ENCODE results near the gene COL27A1. TPM values are rescaled to one million over a fixed set of nuclear protein-coding genes. Genes with fewer than 3 reads are reported as not detected.

The COL27A1 gene
- total RNA-seq, 1 experiment from 2014 or later, result 37.0 TPM

- BruUV-seq (replicated peaks), result no TSS peak
- Histone ChIP-seq H3K4me1 (ENCODE audit: insufficient read depth, low read length, poor library complexity, severe bottlenecking) (no peaks in the 10 kb centered on the region), H3K27ac (ENCODE audit: low read depth, low read length, poor library complexity, severe bottlenecking) (no peak overlapping the region), H3K36me3 (ENCODE audit: insufficient read depth, low read length, poor library complexity, severe bottlenecking) (no peaks in the 10 kb centered on the region), H3K9me3 (ENCODE audit: low read depth, low read length, poor library complexity, severe bottlenecking) (no peaks in the 10 kb centered on the region), H3K4me3 (ENCODE audit: low read depth, low read length, poor library complexity, severe bottlenecking) (no peak overlapping the region), H3K27me3 (replicated peaks; ENCODE audit: insufficient read depth, low read depth, low read length, poor library complexity) (no peaks in the 10 kb centered on the region)
- intact Hi-C loops (cut with micrococcal nuclease; ENCODE audit: unreplicated experiment), result no loop called here
- ChIA-PET CTCF (no interaction called here), POLR2A (ENCODE audit: low non-redundant PET) (no interaction called here)
- TF ChIP-seq EZH2 (IDR thresholded peaks at IDR 0.05; ENCODE audit: borderline replicate concordance, low read depth, low read length, poor library complexity, severe bottlenecking), result no peak
- no peak for TF ChIP-seq CTCF (conservative IDR thresholded peaks at IDR 0.05; ENCODE audit: low read depth, low read length)
- no peak for DNase-seq (ENCODE audit: low spot score)
These were observed 66.5 kb downstream of the COL27A1 start for GRCh38 chr9:114221706-114222465.

GRCh38 chr9:114223564-114224246 is 68.4 kb downstream of the COL27A1 start:
- Histone ChIP-seq H3K27ac (ENCODE audit: low read depth, low read length, poor library complexity, severe bottlenecking) (no peak overlapping the region), H3K27me3 (replicated peaks; ENCODE audit: insufficient read depth, low read depth, low read length, poor library complexity) (no peaks in the 10 kb centered on the region), H3K4me3 (ENCODE audit: low read depth, low read length, poor library complexity, severe bottlenecking) (no peak overlapping the region), H3K4me1 (ENCODE audit: insufficient read depth, low read length, poor library complexity, severe bottlenecking) (no peaks in the 10 kb centered on the region), H3K36me3 (ENCODE audit: insufficient read depth, low read length, poor library complexity, severe bottlenecking) (no peaks in the 10 kb centered on the region), H3K9me3 (ENCODE audit: low read depth, low read length, poor library complexity, severe bottlenecking) (no peaks in the 10 kb centered on the region)
- CTCF ChIA-PET, result no interaction called here
- intact Hi-C loops (cut with micrococcal nuclease; ENCODE audit: unreplicated experiment), result no loop called here
- TF ChIP-seq CTCF (conservative IDR thresholded peaks at IDR 0.05; ENCODE audit: low read depth, low read length), result no peak
- no peak for TF ChIP-seq EZH2 (IDR thresholded peaks at IDR 0.05; ENCODE audit: borderline replicate concordance, low read depth, low read length, poor library complexity, severe bottlenecking)
- no peak for DNase-seq (ENCODE audit: low spot score)
- no TSS peak for BruUV-seq (replicated peaks)
- POLR2A ChIA-PET (ENCODE audit: low non-redundant PET), result no interaction called here

DNA sequence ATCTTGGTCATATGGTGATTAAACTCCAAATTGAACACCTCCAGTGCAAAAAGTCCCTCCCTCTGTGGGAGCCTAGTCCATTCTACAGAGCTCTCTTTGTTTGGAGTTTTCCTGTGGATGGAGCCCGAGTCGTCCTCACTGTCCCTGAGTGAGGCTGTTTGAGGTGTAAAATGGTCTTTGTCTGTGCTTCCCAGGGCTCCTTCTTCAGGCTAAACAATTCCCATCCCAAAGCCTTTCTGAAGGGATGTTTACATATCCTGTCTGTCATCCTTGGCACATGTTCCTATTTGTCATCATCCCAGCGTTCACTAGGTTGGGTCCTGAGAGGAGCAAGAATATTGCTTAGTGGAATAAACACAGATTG is 68.9 kb downstream of the COL27A1 start:
- BruUV-seq (replicated peaks), result no TSS peak
- intact Hi-C loops (cut with micrococcal nuclease; ENCODE audit: unreplicated experiment), result no loop called here
- ChIA-PET POLR2A (ENCODE audit: low non-redundant PET) (no interaction called here), CTCF (no interaction called here)
- Histone ChIP-seq H3K9me3 (ENCODE audit: low read depth, low read length, poor library complexity, severe bottlenecking) (no peaks in the 10 kb centered on the region), H3K36me3 (ENCODE audit: insufficient read depth, low read length, poor library complexity, severe bottlenecking) (no peaks in the 10 kb centered on the region), H3K4me1 (ENCODE audit: insufficient read depth, low read length, poor library complexity, severe bottlenecking) (no peaks in the 10 kb centered on the region), H3K4me3 (ENCODE audit: low read depth, low read length, poor library complexity, severe bottlenecking) (no peak overlapping the region), H3K27ac (ENCODE audit: low read depth, low read length, poor library complexity, severe bottlenecking) (no peak overlapping the region), H3K27me3 (replicated peaks; ENCODE audit: insufficient read depth, low read depth, low read length, poor library complexity) (no peaks in the 10 kb centered on the region)
- no peak for DNase-seq (ENCODE audit: low spot score)
- TF ChIP-seq EZH2 (IDR thresholded peaks at IDR 0.05; ENCODE audit: borderline replicate concordance, low read depth, low read length, poor library complexity, severe bottlenecking), result no peak
- no peak for TF ChIP-seq CTCF (conservative IDR thresholded peaks at IDR 0.05; ENCODE audit: low read depth, low read length)

Measured in A673 (cell line).